HG02759 (cell line): ENCODE results near the gene MARCKSL1.
"Not testable (repeated sequence)": the region's sequence is repeated elsewhere in the genome, so short reads cannot be mapped to it uniquely, and the experiment has no call there.

ENCODE experiments used
- ATAC-seq: cut with Tn5 transposase; IDR thresholded peaks from one replicate; pipeline ENCODE4 v1.9.1; 2021; ENCODE audit warnings: mild to moderate bottlenecking, moderate library complexity; ENCODE audit not compliant: unreplicated experiment

MARCKSL1 gene

GRCh38 chr1:32334274-32334861 is 1.7 kb downstream of the MARCKSL1 start:
- no peak for ATAC-seq

- ATAC-seq, result no peak
Observed at GRCh38 chr1:32333251-32333963, 2.6 kb downstream of the MARCKSL1 start.

- ATAC-seq, result no peak
Observed at GRCh38 chr1:32332290-32333079, 3.5 kb downstream of the MARCKSL1 start.

- no peak for ATAC-seq
Observed at GRCh38 chr1:32331549-32331948, 4.5 kb downstream of the MARCKSL1 start.

- no peak for ATAC-seq
Observed at GRCh38 chr1:32330558-32331151, 5.4 kb downstream of the MARCKSL1 start.

- ATAC-seq, result no peak
Observed at GRCh38 chr1:32329931-32330466, 6.0 kb downstream of the MARCKSL1 start.

GRCh38 chr1:32327204-32327603 is 8.8 kb downstream of the MARCKSL1 start:
- no peak for ATAC-seq

GRCh38 chr1:32321712-32322291 is 14.2 kb downstream of the MARCKSL1 start:
- no peak for ATAC-seq

- no peak for ATAC-seq
Observed at GRCh38 chr1:32318127-32318869, 17.7 kb downstream of the MARCKSL1 start.

GRCh38 chr1:32316903-32317277 is 19.1 kb downstream of the MARCKSL1 start:
- ATAC-seq, result peak; percentile 36

- ATAC-seq, result no peak
Observed at GRCh38 chr1:32311709-32312393, 24.2 kb downstream of the MARCKSL1 start.

- no peak for ATAC-seq
Observed at GRCh38 chr1:32309960-32310359, 26.1 kb downstream of the MARCKSL1 start.

GRCh38 chr1:32307324-32307723 is 28.7 kb downstream of the MARCKSL1 start:
- ATAC-seq, result no peak

GRCh38 chr1:32305310-32305709 is 30.7 kb downstream of the MARCKSL1 start:
- ATAC-seq, result no peak

GRCh38 chr1:32303997-32304622 is 31.9 kb downstream of the MARCKSL1 start:
- no peak for ATAC-seq

GRCh38 chr1:32303358-32303757 is 32.7 kb downstream of the MARCKSL1 start:
- ATAC-seq, result no peak

GRCh38 chr1:32299327-32299726 is 36.7 kb downstream of the MARCKSL1 start:
- ATAC-seq, result no peak

- ATAC-seq, result not testable (repeated sequence)
Observed at GRCh38 chr1:32298211-32298610, 37.8 kb downstream of the MARCKSL1 start.
